GM21723 (cell line): ENCODE results near the gene AMTN.

Source experiments
- ATAC-seq: cut with Tn5 transposase; IDR thresholded peaks from one replicate; pipeline ENCODE4 v1.9.1; 2021; ENCODE audit warnings: mild to moderate bottlenecking, moderate library complexity; ENCODE audit not compliant: unreplicated experiment

The AMTN gene

GRCh38 chr4:70559211-70559830, 41.0 kb downstream of the AMTN start:
- no peak for ATAC-seq

- ATAC-seq = no peak
These were observed 41.6 kb downstream of the AMTN start for GRCh38 chr4:70559924-70560323.

GRCh38 chr4:70564033-70564432, 45.7 kb downstream of the AMTN start:
- no peak for ATAC-seq

- no peak for ATAC-seq
These were observed 52.4 kb downstream of the AMTN start for GRCh38 chr4:70570796-70571195.

GRCh38 chr4:70571772-70572171, 53.4 kb downstream of the AMTN start:
- no peak for ATAC-seq

GRCh38 chr4:70575964-70576363, 57.6 kb downstream of the AMTN start:
- ATAC-seq = no peak

- ATAC-seq = no peak
These were observed 59.0 kb downstream of the AMTN start for GRCh38 chr4:70577220-70577927.

- no peak for ATAC-seq
These were observed 63.6 kb downstream of the AMTN start for GRCh38 chr4:70581980-70582379.
